Fibroblast of peridontal ligament (primary cell): ENCODE results near the gene PRKCI.
"Not testable (repeated sequence)": the region's sequence is repeated elsewhere in the genome, so short reads cannot be mapped to it uniquely, and the experiment has no call there.

Experiments used
- DNase-seq: peaks from one replicate; pipeline ENCODE4 v3.0.0-alpha.2; 2010; ENCODE audit errors: extremely low read depth

Gene PRKCI

GRCh38 chr3:170222647-170223541 lies 670 bp downstream of the PRKCI start:
- DNase-seq = peak; percentile 45

- DNase-seq = no peak
Observed at GRCh38 chr3:170225166-170225565, 2.9 kb downstream of the PRKCI start.

- peak; percentile 65 for DNase-seq
Observed at GRCh38 chr3:170226426-170226960, 4.3 kb downstream of the PRKCI start.

GRCh38 chr3:170228093-170228766 lies 6.0 kb downstream of the PRKCI start:
- DNase-seq = no peak

- DNase-seq = no peak
Observed at GRCh38 chr3:170232266-170232665, 10.0 kb downstream of the PRKCI start.

- DNase-seq = peak; percentile 98
Observed at GRCh38 chr3:170233530-170233929, 11.3 kb downstream of the PRKCI start.

GRCh38 chr3:170240142-170240541 lies 17.9 kb downstream of the PRKCI start:
- no peak for DNase-seq

GRCh38 chr3:170240671-170241070 lies 18.4 kb downstream of the PRKCI start:
- no peak for DNase-seq

- no peak for DNase-seq
Observed at GRCh38 chr3:170244576-170244975, 22.4 kb downstream of the PRKCI start.

GRCh38 chr3:170247875-170248274 lies 25.7 kb downstream of the PRKCI start:
- no peak for DNase-seq

- no peak for DNase-seq
Observed at GRCh38 chr3:170256597-170256996, 34.4 kb downstream of the PRKCI start.

- no peak for DNase-seq
Observed at GRCh38 chr3:170257145-170257544, 34.9 kb downstream of the PRKCI start.

GRCh38 chr3:170258105-170258487 lies 35.9 kb downstream of the PRKCI start:
- no peak for DNase-seq

GRCh38 chr3:170259907-170260306 lies 37.7 kb downstream of the PRKCI start:
- DNase-seq = no peak

- DNase-seq = no peak
Observed at GRCh38 chr3:170267793-170268192, 45.6 kb downstream of the PRKCI start.

- DNase-seq = not testable (repeated sequence)
Observed at GRCh38 chr3:170269673-170270254, 47.5 kb downstream of the PRKCI start.

- no peak for DNase-seq
Observed at GRCh38 chr3:170270282-170270881, 48.2 kb downstream of the PRKCI start.

- DNase-seq = no peak
Observed at GRCh38 chr3:170274641-170275040, 52.4 kb downstream of the PRKCI start.

- DNase-seq = no peak
Observed at GRCh38 chr3:170275832-170276231, 53.6 kb downstream of the PRKCI start.

GRCh38 chr3:170277311-170277710 lies 55.1 kb downstream of the PRKCI start:
- not testable (repeated sequence) for DNase-seq

- peak; percentile 28 for DNase-seq
Observed at GRCh38 chr3:170277833-170278580, 55.8 kb downstream of the PRKCI start.
